Kidney epithelial cell (primary cell): Measurements from ENCODE around the gene C1QTNF9B. TPM values are rescaled to one million over a fixed set of nuclear protein-coding genes. Genes with fewer than 3 reads are reported as not detected.
"Not testable (repeated sequence)": the region's sequence is repeated elsewhere in the genome, so short reads cannot be mapped to it uniquely, and the experiment has no call there.

Source experiments
- DNase-seq: peaks from one replicate; pipeline ENCODE4 v3.0.0-alpha.2; 2010; ENCODE audit warnings: low read depth
- H3K27me3 ChIP-seq: 2 replicates; pipeline ENCODE4 v1.6.0; 2011; ENCODE audit warnings: low read length; ENCODE audit not compliant: control insufficient read depth, insufficient read depth
- H3K36me3 ChIP-seq: 2 replicates; pipeline ENCODE4 v1.5.1; 2011; ENCODE audit warnings: low read length; ENCODE audit not compliant: control insufficient read depth, insufficient read depth
- H3K4me3 ChIP-seq: 2 replicates; pipeline ENCODE4 v1.5.1; 2011; ENCODE audit warnings: low read depth, mild to moderate bottlenecking, control low read depth, low read length
- total RNA-seq: library from RNA; depleted of rRNA; stranded (reverse); fragments of >200 nt; gene quantifications from 2 replicates; pipeline ENCODE4 v1.2.3, GENCODE V29; 2015
- TF ChIP-seq, protein P1 (sequence below): IDR thresholded peaks from 2 replicates; pipeline ENCODE4 v1.5.1; 2011; ENCODE audit warnings: mild to moderate bottlenecking, moderate library complexity, low read length, control low read depth, inconsistent platforms; ENCODE audit not compliant: insufficient read depth, poor library complexity, severe bottlenecking

Gene C1QTNF9B
- total RNA-seq: not detected in 2 replicates

DNA sequence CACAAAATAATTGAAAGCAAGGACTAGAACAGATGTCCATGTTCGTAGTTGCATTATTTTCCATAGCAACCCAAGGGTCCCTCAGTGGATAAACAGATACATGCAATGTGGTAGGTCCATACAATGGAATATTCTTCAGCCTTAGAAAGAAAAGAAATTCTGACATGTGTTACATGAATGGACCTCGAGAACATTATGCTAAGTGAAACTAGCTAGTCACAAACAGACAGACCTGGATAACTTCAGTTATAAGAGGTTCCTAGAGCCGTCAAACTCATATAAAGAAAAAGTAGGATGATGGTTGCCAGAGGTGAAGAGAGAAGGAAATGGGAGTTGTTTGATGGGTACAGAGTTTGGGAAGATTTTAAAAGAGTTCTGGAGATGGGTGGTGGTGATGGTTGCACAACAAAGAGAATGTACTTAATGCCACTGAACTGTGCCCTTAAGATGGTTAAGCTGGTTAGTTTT is at the start of gene C1QTNF9B:
Gene C1QTNF9B (minus strand): TSS at position 51 of the 468 bp plus-strand sequence.
- DNase-seq, H3K27me3 ChIP-seq, H3K4me3 ChIP-seq, H3K36me3 ChIP-seq: not testable (repeated sequence)

DNA sequence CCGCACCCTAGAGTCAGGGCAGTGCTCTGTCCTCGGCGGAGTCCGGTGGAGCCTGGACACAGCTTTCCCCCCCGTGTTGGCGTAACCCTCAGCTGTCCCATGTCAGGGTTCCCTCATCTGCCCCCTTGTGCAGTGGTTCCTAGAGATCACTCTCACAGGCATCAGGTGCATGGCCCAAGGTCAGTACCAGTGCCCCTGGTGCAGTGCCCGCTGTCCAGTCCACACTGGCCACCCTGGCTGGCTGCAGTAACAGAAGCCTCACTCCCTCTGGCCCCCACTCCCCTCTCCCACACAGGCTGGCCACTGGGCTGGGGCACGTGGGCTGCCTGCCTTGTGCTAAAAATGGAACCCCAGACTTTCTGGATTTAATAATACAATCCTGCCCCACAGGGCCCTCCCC is 49.6 kb upstream of the C1QTNF9B start:
- H3K27me3 ChIP-seq: peaks cover 4% of the 10 kb centered on the region

DNA sequence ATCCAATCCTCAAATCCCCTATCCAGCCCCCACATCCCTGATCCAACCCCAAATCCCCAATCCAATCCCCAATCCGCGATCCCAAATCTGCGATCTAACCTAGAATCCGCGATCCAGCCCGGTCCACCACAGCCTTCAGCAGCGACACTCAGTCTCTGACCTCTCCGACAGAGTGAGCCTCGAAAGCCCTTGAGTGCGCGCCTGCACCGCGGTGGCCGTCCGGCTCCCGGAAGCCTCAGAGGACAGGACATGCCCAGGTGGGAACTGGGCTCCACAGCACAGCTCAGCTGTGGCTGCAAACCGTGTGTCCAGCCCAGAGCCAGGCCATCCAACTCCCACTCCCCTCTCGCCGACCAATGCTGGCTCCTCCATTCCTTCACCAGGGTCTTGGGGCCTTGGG is 48.8 kb upstream of the C1QTNF9B start:
- Histone ChIP-seq H3K36me3 (no peaks in the 10 kb centered on the region), H3K4me3 (no peak overlapping the region), H3K27me3 (peaks cover 4% of the 10 kb centered on the region)
- TF ChIP-seq, protein P1, sequence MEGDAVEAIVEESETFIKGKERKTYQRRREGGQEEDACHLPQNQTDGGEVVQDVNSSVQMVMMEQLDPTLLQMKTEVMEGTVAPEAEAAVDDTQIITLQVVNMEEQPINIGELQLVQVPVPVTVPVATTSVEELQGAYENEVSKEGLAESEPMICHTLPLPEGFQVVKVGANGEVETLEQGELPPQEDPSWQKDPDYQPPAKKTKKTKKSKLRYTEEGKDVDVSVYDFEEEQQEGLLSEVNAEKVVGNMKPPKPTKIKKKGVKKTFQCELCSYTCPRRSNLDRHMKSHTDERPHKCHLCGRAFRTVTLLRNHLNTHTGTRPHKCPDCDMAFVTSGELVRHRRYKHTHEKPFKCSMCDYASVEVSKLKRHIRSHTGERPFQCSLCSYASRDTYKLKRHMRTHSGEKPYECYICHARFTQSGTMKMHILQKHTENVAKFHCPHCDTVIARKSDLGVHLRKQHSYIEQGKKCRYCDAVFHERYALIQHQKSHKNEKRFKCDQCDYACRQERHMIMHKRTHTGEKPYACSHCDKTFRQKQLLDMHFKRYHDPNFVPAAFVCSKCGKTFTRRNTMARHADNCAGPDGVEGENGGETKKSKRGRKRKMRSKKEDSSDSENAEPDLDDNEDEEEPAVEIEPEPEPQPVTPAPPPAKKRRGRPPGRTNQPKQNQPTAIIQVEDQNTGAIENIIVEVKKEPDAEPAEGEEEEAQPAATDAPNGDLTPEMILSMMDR: no peak
- no peak for DNase-seq

More for the DNA sequence above, 49.6 kb upstream of the C1QTNF9B start:
- TF ChIP-seq, protein P1: no peak
- no peak overlapping the region for H3K4me3 ChIP-seq
- no peak for DNase-seq
- H3K36me3 ChIP-seq: no peaks in the 10 kb centered on the region

DNA sequence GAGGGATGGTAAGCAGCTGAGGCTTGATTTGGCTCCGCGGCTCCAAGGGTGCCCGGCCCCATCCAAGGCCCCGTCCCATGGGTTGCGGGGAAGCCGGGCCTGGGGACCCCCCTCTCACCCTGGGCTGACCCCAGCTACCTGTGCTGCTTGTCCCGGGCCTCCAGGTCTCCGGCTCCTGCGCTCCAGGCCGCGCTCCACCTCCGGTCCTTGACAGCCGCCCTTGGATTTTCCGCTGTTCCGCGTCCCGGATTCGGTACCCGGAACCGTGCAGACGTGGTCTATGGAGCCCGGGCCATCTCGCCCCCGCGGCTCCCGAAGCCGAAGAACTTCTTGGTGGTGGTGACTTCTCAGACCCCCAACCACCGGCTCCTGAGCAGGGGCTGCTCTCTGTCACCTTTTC is 48.3 kb upstream of the C1QTNF9B start:
- H3K27me3 ChIP-seq: peaks cover 4% of the 10 kb centered on the region

DNA sequence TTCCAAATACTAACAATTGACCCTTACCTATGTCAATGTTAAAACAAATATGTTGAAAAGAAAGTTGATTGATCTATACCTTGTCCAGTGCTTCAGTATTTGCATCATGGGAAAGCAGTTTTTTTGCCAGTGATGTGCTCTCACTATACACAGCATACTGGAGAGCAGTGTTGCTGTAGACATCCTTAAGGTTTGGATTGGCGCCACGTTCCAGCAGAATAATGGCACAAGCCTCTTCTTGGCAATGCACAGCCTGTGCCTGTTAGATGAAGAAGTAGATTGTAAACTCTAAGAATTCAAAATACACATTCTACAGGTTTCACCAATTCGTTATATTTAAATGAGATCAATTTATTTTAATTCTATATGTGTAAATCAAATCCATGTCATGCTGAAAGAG is 43.9 kb upstream of the C1QTNF9B start:
- Histone ChIP-seq H3K27me3 (peaks cover 4% of the 10 kb centered on the region), H3K4me3 (no peak overlapping the region), H3K36me3 (no peaks in the 10 kb centered on the region)
- DNase-seq: no peak
- TF ChIP-seq, protein P1: no peak

More for the DNA sequence above, 48.3 kb upstream of the C1QTNF9B start:
- Histone ChIP-seq H3K4me3 (no peak overlapping the region), H3K36me3 (no peaks in the 10 kb centered on the region)
- TF ChIP-seq, protein P1: no peak
- no peak for DNase-seq

DNA sequence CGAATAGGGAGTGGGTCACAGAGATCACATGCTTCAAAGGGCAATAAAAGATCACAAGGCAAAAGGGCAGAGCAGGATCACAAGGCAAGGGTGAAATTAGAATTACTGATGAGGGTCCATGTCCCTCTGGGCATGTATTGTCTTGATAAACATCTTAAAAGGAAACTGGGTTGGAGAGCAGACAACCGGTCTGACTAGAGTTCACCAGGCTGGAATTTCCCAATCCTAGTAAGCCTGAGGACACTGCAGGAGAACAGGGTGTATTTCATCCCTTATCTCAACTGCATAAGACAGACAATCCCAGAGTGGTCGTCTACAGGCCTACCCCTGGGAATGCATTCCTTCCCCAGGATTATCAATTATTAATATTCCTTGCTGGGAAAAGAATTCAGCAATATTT is 42.4 kb upstream of the C1QTNF9B start:
- H3K4me3 ChIP-seq, H3K27me3 ChIP-seq, DNase-seq, H3K36me3 ChIP-seq: not testable (repeated sequence)

DNA sequence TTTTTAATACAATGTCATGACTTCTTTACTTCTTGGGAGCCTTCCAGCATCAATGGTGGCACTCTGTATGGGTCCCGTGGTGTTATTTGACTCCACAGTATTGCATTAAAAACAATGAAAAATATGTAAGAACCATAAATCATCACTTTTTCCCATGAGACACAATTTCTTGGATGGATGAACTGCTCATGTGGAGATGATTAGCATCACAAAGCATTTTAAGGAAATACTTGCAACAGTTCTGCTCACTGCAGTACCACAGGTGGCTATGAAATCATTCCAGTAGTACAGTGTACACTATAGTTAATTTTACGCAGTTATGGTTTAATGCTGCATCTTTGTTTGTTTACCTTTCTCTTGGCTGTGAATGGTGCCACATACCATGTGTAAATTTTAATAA is 37.2 kb upstream of the C1QTNF9B start:
- Histone ChIP-seq H3K4me3 (no peak overlapping the region), H3K36me3 (no peaks in the 10 kb centered on the region), H3K27me3 (no peaks in the 10 kb centered on the region)
- no peak for DNase-seq
- TF ChIP-seq, protein P1: no peak
